HepG2 (cell line): ENCODE data around the gene DAG1. TPM values are rescaled to one million over a fixed set of nuclear protein-coding genes. Genes with fewer than 3 reads are reported as not detected.

Experiments used
- BCLAF1 ChIP-seq: fragments of 450-650 bp; IDR thresholded peaks from 2 replicates; pipeline ENCODE4 v1.6.1; 2017; ENCODE audit warnings: mild to moderate bottlenecking
- CBFB ChIP-seq: sonication (generic); formaldehyde crosslinking; IDR thresholded peaks from 2 replicates; pipeline ENCODE4 v1.4.0; 2020; ENCODE audit warnings: missing genetic modification reagents
- CCDC6 ChIP-seq: sonication (generic); formaldehyde crosslinking; IDR thresholded peaks from 2 replicates; pipeline ENCODE4 v1.8.1; 2022; ENCODE audit warnings: mild to moderate bottlenecking, missing genetic modification reagents, moderate library complexity
- CHD4 ChIP-seq: fragments of 200-600 bp; sonication (generic); IDR thresholded peaks from 2 replicates; pipeline ENCODE4 v1.7.0; 2017; ENCODE audit warnings: mild to moderate bottlenecking, low read length, borderline replicate concordance
- CSRNP1 ChIP-seq: sonication (generic); formaldehyde crosslinking; IDR thresholded peaks from 2 replicates; pipeline ENCODE4 v1.8.1; 2023; ENCODE audit warnings: mild to moderate bottlenecking, missing genetic modification reagents
- HNF4A ChIP-seq: sonication (generic); formaldehyde crosslinking; IDR thresholded peaks from 2 replicates; pipeline ENCODE4 v1.4.0; 2020; ENCODE audit warnings: missing genetic modification reagents
- JUNB ChIP-seq: sonication (generic); formaldehyde crosslinking; IDR thresholded peaks from 2 replicates; pipeline ENCODE4 v1.8.0; 2022; ENCODE audit warnings: missing genetic modification reagents, mild to moderate bottlenecking, borderline replicate concordance
- KMT2A ChIP-seq: sonication (generic); formaldehyde crosslinking; IDR thresholded peaks from 2 replicates; pipeline ENCODE4 v1.4.0; 2020; ENCODE audit warnings: missing genetic modification reagents
- PCBP1 ChIP-seq: fragments of 200-400 bp; formaldehyde crosslinking; IDR thresholded peaks from 2 replicates; pipeline ENCODE4 v1.6.1; 2017; ENCODE audit warnings: mild to moderate bottlenecking, low read depth, low read length, borderline replicate concordance
- SP1 ChIP-seq, 2 experiments: fragments of 450-650 bp in 1 of 2; sonication (generic) in 1 of 2; formaldehyde crosslinking in 1 of 2; IDR thresholded peaks; 2 replicates each; pipeline versions ENCODE4 v1.4.0 to v1.6.1; 2016 to 2020; ENCODE audit warnings: missing genetic modification reagents in 1 of 2
- TGIF2 ChIP-seq: IDR thresholded peaks from 2 replicates; pipeline ENCODE4 v1.6.1; 2016; ENCODE audit warnings: control low read depth, missing compliant biosample characterization
- THAP11 ChIP-seq: IDR thresholded peaks from 2 replicates; pipeline ENCODE4 v1.6.1; 2016; ENCODE audit warnings: missing biosample characterization, missing genetic modification reagents
- ZBTB34 ChIP-seq: sonication (generic); formaldehyde crosslinking; IDR thresholded peaks from 2 replicates; pipeline ENCODE4 v1.8.0; 2022; ENCODE audit warnings: mild to moderate bottlenecking, missing genetic modification reagents
- ZBTB46 ChIP-seq: sonication (generic); formaldehyde crosslinking; IDR thresholded peaks from 2 replicates; pipeline ENCODE4 v1.4.0; 2020; ENCODE audit warnings: mild to moderate bottlenecking, missing genetic modification reagents, borderline replicate concordance
- ZNF143 ChIP-seq: sonication (generic); formaldehyde crosslinking; IDR thresholded peaks from 2 replicates; pipeline ENCODE4 v1.4.0; 2020; ENCODE audit warnings: missing genetic modification reagents
- ZNF337 ChIP-seq: sonication (generic); formaldehyde crosslinking; IDR thresholded peaks from 2 replicates; pipeline ENCODE4 v1.5.1; 2020; ENCODE audit warnings: missing genetic modification reagents, low read depth, mild to moderate bottlenecking, borderline replicate concordance
- ZNF33B ChIP-seq: sonication (generic); formaldehyde crosslinking; IDR thresholded peaks from 2 replicates; pipeline ENCODE4 v1.5.1; 2020; ENCODE audit warnings: mild to moderate bottlenecking, missing genetic modification reagents
- ZNF484 ChIP-seq: sonication (generic); formaldehyde crosslinking; IDR thresholded peaks from 2 replicates; pipeline ENCODE4 v1.5.1; 2020; ENCODE audit warnings: mild to moderate bottlenecking, low read depth, missing genetic modification reagents, borderline replicate concordance
- ZSCAN25 ChIP-seq: sonication (generic); formaldehyde crosslinking; IDR thresholded peaks from 2 replicates; pipeline ENCODE4 v1.8.0; 2022; ENCODE audit warnings: mild to moderate bottlenecking, missing genetic modification reagents
- polyA plus RNA-seq, 8 experiments: library from polyadenylated mRNA; depleted of rRNA in 3 of 8; stranded (reverse) in 7 of 8; unstranded in 1 of 8; fragments of >200 nt; fragmentation: Illumina TruSeq in 4 of 8; extraction: Trizol in 4 of 8; gene quantifications; 2 replicates each; pipeline versions ENCODE4 v1.2.1 to v1.2.3, GENCODE V29; 2011 to 2016; ENCODE audit warnings: low read depth in 4 of 8, missing spikeins in 1 of 8, mixed read lengths in 1 of 8; ENCODE audit not compliant: insufficient read depth in 1 of 8
- total RNA-seq, 5 experiments: library from RNA; depleted of rRNA; stranded (reverse); fragments of >200 nt; fragmentation: Illumina TruSeq; extraction: Trizol; gene quantifications; 2 replicates each; pipeline ENCODE4 v1.2.3, GENCODE V29; 2016; ENCODE audit warnings: low read depth in 1 of 5

Gene DAG1
- total and polyA plus RNA-seq, 2 of the 13 experiments (the other 11 are each of a cell fraction or from before 2014, with no cell fraction given) = 47.3 to 50.4 TPM

- TF ChIP-seq ZNF337 (CRISPR knock-in tag) = 0 out of 2 replicates have a peak, but pooled peaks have one; percentile 43
- TF ChIP-seq PCBP1 = no peak
- TF ChIP-seq SP1 (IDR thresholded peaks at IDR 0.05) = no peak
- TF ChIP-seq SP1 (CRISPR knock-in tag; IDR thresholded peaks at IDR 0.05) = peak; percentile 13; the same call in 1 of the 2 replicates
- 0 out of 2 replicates have a peak, but pooled peaks have one; percentile 16 for TF ChIP-seq THAP11 (CRISPR knock-in tag)
- TF ChIP-seq CCDC6 (CRISPR knock-in tag) = 0 out of 2 replicates have a peak, but pooled peaks have one; percentile 28
- no peak for TF ChIP-seq BCLAF1
- peak; percentile 26; the same call in 1 of the 2 replicates for TF ChIP-seq JUNB
- TF ChIP-seq CBFB (CRISPR knock-in tag) = 0 out of 2 replicates have a peak, but pooled peaks have one; percentile 65
- peak; percentile 0; the same call in 1 of the 2 replicates for TF ChIP-seq HNF4A (CRISPR knock-in tag)
- TF ChIP-seq ZNF484 (CRISPR knock-in tag) = no peak
- 0 out of 2 replicates have a peak, but pooled peaks have one; percentile 21 for TF ChIP-seq KMT2A (CRISPR knock-in tag)
- TF ChIP-seq ZBTB34 (CRISPR knock-in tag) = peak; percentile 67; the same call in 1 of the 2 replicates
- TF ChIP-seq CSRNP1 (CRISPR knock-in tag) = 0 out of 2 replicates have a peak, but pooled peaks have one; percentile 49
- TF ChIP-seq TGIF2 = 0 out of 2 replicates have a peak, but pooled peaks have one; percentile 15
- TF ChIP-seq ZSCAN25 (CRISPR knock-in tag) = peak; percentile 58; the same call in 1 of the 2 replicates
- peak; percentile 40; the same call in 1 of the 2 replicates for TF ChIP-seq ZNF143 (CRISPR knock-in tag)
- TF ChIP-seq ZNF33B (CRISPR knock-in tag) = no peak
- TF ChIP-seq ZBTB46 (CRISPR knock-in tag) = no peak
- TF ChIP-seq CHD4 = peak; percentile 52; the same call in 1 of the 2 replicates
Observed at GRCh38 chr3:49465270-49466034, 4.6 kb upstream of the DAG1 start (continued).
